A549 (cell line): Measurements from ENCODE around the gene NMNAT2. TPM values are rescaled to one million over a fixed set of nuclear protein-coding genes. Genes with fewer than 3 reads are reported as not detected.
A peak's percentile ranks its signal among the peaks of the same experiment; 100 is the strongest.

Experiments
- ATAC-seq, 2 experiments: fragments of 200-7000 bp in 1 of 2; fragments of >200 bp in 1 of 2; cut with Nextera tagmentation in 1 of 2; cut with Tn5 transposase in 1 of 2; 3 replicates each; pipeline versions ENCODE4 v1.8.0 to v1.9.1; 2018 to 2020; ENCODE audit warnings: mild to moderate bottlenecking in 1 of 2, moderate library complexity in 1 of 2
- CTCF ChIA-PET: fragments of 300-600 bp; sonication (Branson Sonifier 250); formaldehyde crosslinking; extraction: SDS; loops from one replicate; lab custom pipeline; 2021; ENCODE audit warnings: antibody characterized with exemption, inconsistent platforms; lab: Yijun Ruan, JAX
- POLR2A ChIA-PET: fragments of 350-600 bp; formaldehyde crosslinking; extraction: SDS; loops from one replicate; lab custom pipeline; 2021; ENCODE audit warnings: antibody characterized with exemption, inconsistent platforms; lab: Yijun Ruan, JAX
- DNase-seq, 2 experiments: peaks; one replicate each; pipeline versions ENCODE4 v3.0.0 to v3.0.0-alpha.2; 2011 to 2016; ENCODE audit warnings: low read depth in 1 of 2, low spot score in 1 of 2
- FAIRE-seq: peaks from 2 replicates; lab custom pipeline; 2011; peaks lifted over from hg19 to GRCh38; lab: Jason Lieb, UNC
- H3K27ac ChIP-seq, 2 experiments: fragments of >200 bp; sonication (Bioruptor Twin); formaldehyde crosslinking; 3 replicates each; pipeline ENCODE4 v1.5.1; 2016 to 2017
- H3K4me1 ChIP-seq: fragments of >200 bp; sonication (Bioruptor Twin); formaldehyde crosslinking; 3 replicates; pipeline ENCODE4 v1.6.1; 2016
- H3K4me2 ChIP-seq: fragments of >200 bp; sonication (Bioruptor Twin); formaldehyde crosslinking; 3 replicates; pipeline ENCODE4 v1.6.1; 2016
- H3K4me3 ChIP-seq: fragments of >200 bp; sonication (Bioruptor Twin); formaldehyde crosslinking; 3 replicates; pipeline ENCODE4 v1.5.1; 2016
- H3K9me3 ChIP-seq: fragments of >200 bp; sonication (Bioruptor Twin); formaldehyde crosslinking; 3 replicates; pipeline ENCODE4 v1.6.1; 2016
- BHLHE40 ChIP-seq: IDR thresholded peaks from 2 replicates; pipeline ENCODE4 v1.6.1; 2012; ENCODE audit warnings: low read depth, low read length, inconsistent platforms
- CEBPB ChIP-seq, 2 experiments: fragments of >200 bp in 1 of 2; sonication (Bioruptor Twin) in 1 of 2; formaldehyde crosslinking in 1 of 2; IDR thresholded peaks; 2 replicates each; pipeline ENCODE4 v1.6.1; 2012 to 2016
- CHD4 ChIP-seq: fragments of 200-600 bp; sonication (generic); IDR thresholded peaks from 2 replicates; pipeline ENCODE4 v1.6.1; 2016; ENCODE audit warnings: antibody characterized with exemption, mild to moderate bottlenecking, borderline replicate concordance
- CTCF ChIP-seq: fragments of >200 bp; sonication (Bioruptor Twin); formaldehyde crosslinking; IDR thresholded peaks from 3 replicates; pipeline ENCODE4 v1.5.1; 2016
- EHF ChIP-seq: fragments of 250-450 bp; sonication (Bioruptor Pico); IDR thresholded peaks from 2 replicates; pipeline ENCODE4 v1.5.0; 2020; ENCODE audit warnings: mild to moderate bottlenecking
- FOSL2 ChIP-seq, 2 experiments: fragments of 450-650 bp in 1 of 2; fragments of >200 bp in 1 of 2; sonication (Bioruptor Twin) in 1 of 2; formaldehyde crosslinking; IDR thresholded peaks; 2 replicates each; pipeline versions ENCODE4 v1.5.0 to v1.6.1; 2016 to 2020; ENCODE audit warnings: mild to moderate bottlenecking in 1 of 2, moderate library complexity in 1 of 2
- GATA3 ChIP-seq: IDR thresholded peaks from 2 replicates; pipeline ENCODE4 v1.6.1; 2012; ENCODE audit warnings: borderline replicate concordance
- HOXA7 ChIP-seq: fragments of 250-450 bp; sonication (Bioruptor Pico); IDR thresholded peaks from 2 replicates; pipeline ENCODE4 v1.5.0; 2020; ENCODE audit warnings: mild to moderate bottlenecking, moderate library complexity
- HOXB13 ChIP-seq: fragments of 250-450 bp; sonication (Bioruptor Pico); IDR thresholded peaks from 2 replicates; pipeline ENCODE4 v1.5.0; 2020; ENCODE audit warnings: low read depth, mild to moderate bottlenecking, moderate library complexity
- JUNB ChIP-seq: fragments of >200 bp; sonication (Bioruptor Twin); formaldehyde crosslinking; IDR thresholded peaks from 2 replicates; pipeline ENCODE4 v1.6.1; 2016
- MAFK ChIP-seq: fragments of 450-650 bp; IDR thresholded peaks from 2 replicates; pipeline ENCODE4 v1.6.1; 2014; ENCODE audit not compliant: partially characterized antibody
- RAD21 ChIP-seq, 2 experiments: fragments of >200 bp in 1 of 2; sonication (Bioruptor Twin) in 1 of 2; formaldehyde crosslinking in 1 of 2; IDR thresholded peaks in 1 of 2; conservative IDR thresholded peaks in 1 of 2; 2 replicates in 1 of 2; 3 replicates in 1 of 2; pipeline ENCODE4 v1.6.1; 2012 to 2018; ENCODE audit warnings: inconsistent platforms in 1 of 2
- RARB ChIP-seq: fragments of 250-450 bp; sonication (Bioruptor Pico); IDR thresholded peaks from 2 replicates; pipeline ENCODE4 v1.8.0; 2021; ENCODE audit warnings: mild to moderate bottlenecking, moderate library complexity
- RFX5 ChIP-seq: fragments of 450-650 bp; IDR thresholded peaks from 2 replicates; pipeline ENCODE4 v1.7.1; 2014; ENCODE audit warnings: antibody characterized with exemption, mild to moderate bottlenecking, moderate library complexity
- SMC3 ChIP-seq: fragments of >200 bp; sonication (Bioruptor Twin); formaldehyde crosslinking; IDR thresholded peaks from 3 replicates; pipeline ENCODE4 v1.6.1; 2018; ENCODE audit warnings: inconsistent platforms
- TFCP2L1 ChIP-seq: fragments of 250-450 bp; sonication (Bioruptor Pico); IDR thresholded peaks from 2 replicates; pipeline ENCODE4 v1.5.0; 2021; ENCODE audit warnings: mild to moderate bottlenecking
- ZNF302 ChIP-seq: fragments of 250-450 bp; sonication (Bioruptor Pico); IDR thresholded peaks from 2 replicates; pipeline ENCODE4 v1.9.0; 2021; ENCODE audit warnings: inconsistent platforms, mild to moderate bottlenecking, moderate library complexity
- WGBS: methylation state at CpG from one replicate; pipeline ENCODE4 v1.1.6; 2017; ENCODE audit errors: missing lambda C conversion rate; 5-methylcytosine and 5-hydroxymethylcytosine counted together
- polyA plus RNA-seq, 4 experiments: library from polyadenylated mRNA; depleted of rRNA in 3 of 4; stranded (reverse); fragments of >200 nt; fragmentation: RNase III in 1 of 4; extraction: RNeasy Plus Mini Kit Qiagen cat#74134 plus additional on column Dnase treatment in 1 of 4; gene quantifications; 2 replicates in 3 of 4; 3 replicates in 1 of 4; pipeline ENCODE4 v1.2.3, GENCODE V29; 2011 to 2017
- TF ChIP-seq, protein P1 (sequence below): IDR thresholded peaks from 2 replicates; pipeline ENCODE4 v1.6.1; 2012
- TF ChIP-seq, protein P2 (sequence below): fragments of 450-650 bp; IDR thresholded peaks from 2 replicates; pipeline ENCODE4 v1.6.1; 2014; ENCODE audit warnings: antibody characterized with exemption

NMNAT2 gene
- polyA plus RNA-seq, 2 of the 4 experiments (the other 2 are of a cell fraction): 0.16 to 0.63 TPM

DNA sequence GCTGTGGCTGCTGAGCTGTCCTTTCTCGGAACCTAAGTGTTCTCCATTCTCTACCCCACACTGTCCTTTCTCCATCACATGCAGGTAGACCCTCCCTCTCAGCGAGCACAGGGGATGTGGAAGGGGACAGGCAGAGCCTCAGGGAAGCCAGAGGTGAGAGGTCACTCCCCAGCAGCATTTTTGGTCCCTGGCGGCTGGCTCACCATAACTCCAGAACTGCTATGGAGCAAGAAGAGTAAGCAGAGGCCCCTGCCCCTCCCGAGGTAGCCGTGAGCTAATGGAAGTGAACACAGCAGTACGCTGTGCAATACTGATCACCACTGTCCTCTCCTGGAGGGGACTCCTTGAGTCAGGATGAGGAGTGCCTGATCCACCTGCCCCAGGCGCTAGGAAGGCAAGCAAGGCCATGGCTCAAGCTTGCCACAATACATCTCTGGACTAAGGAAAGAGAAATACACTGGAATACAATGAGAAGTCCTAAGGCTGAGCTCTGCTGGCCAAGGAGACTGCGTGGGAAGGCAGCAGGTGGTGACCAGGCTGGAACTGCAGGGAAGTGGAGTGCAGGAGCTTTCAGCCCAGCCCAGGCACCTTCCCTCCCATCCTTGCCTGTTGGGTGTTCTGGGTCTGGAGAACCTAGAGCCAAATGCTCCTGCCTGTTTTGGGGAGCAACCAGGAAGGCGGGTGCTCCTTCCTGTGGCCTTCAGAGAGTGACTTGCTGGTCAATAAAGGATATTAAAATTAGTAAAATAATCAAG is 135.9 kb downstream of the NMNAT2 start:
- no peak for TF ChIP-seq FOSL2 (IDR thresholded peaks at IDR 0.05)
- TF ChIP-seq FOSL2 (CRISPR knock-in tag; IDR thresholded peaks at IDR 0.05): no peak
- no peak for TF ChIP-seq JUNB
- no peak for TF ChIP-seq HOXB13 (CRISPR knock-in tag)
- TF ChIP-seq CEBPB (IDR thresholded peaks at IDR 0.05): no peak
- TF ChIP-seq RFX5: no peak
- no peak for TF ChIP-seq CHD4
- no peak for TF ChIP-seq RARB (CRISPR knock-in tag)
- TF ChIP-seq MAFK: no peak
- TF ChIP-seq EHF (CRISPR knock-in tag): no peak
- TF ChIP-seq HOXA7 (CRISPR knock-in tag): no peak
- POLR2A ChIA-PET: interaction anchor here (1.5 kb wide), 1 partner anchor 10 kb away, joined by 3 read pairs; no protein-coding TSS in a partner anchor
- FAIRE-seq (no peak), DNase-seq (no peak), ATAC-seq (peak in 1 of 2 experiments; percentile 6; a peak in 1 of 6 replicates)
- H3K4me1 ChIP-seq: peaks cover 3% of the 10 kb centered on the region; the same call in 1 of the 3 replicates
- no peak overlapping the region for H3K4me3 ChIP-seq
- no peak overlapping the region for H3K4me2 ChIP-seq
- no peak overlapping the region for H3K27ac ChIP-seq
- CTCF ChIA-PET: interaction anchor here (0.6 to 7.1 kb wide), 37 partner anchors 10 to 402 kb away, joined by 3 to 71 read pairs (median 4); no protein-coding TSS in a partner anchor
- no peaks in the 10 kb centered on the region for H3K9me3 ChIP-seq
- WGBS: 74% methylated on average over 8 of the region's 9 CpGs

DNA sequence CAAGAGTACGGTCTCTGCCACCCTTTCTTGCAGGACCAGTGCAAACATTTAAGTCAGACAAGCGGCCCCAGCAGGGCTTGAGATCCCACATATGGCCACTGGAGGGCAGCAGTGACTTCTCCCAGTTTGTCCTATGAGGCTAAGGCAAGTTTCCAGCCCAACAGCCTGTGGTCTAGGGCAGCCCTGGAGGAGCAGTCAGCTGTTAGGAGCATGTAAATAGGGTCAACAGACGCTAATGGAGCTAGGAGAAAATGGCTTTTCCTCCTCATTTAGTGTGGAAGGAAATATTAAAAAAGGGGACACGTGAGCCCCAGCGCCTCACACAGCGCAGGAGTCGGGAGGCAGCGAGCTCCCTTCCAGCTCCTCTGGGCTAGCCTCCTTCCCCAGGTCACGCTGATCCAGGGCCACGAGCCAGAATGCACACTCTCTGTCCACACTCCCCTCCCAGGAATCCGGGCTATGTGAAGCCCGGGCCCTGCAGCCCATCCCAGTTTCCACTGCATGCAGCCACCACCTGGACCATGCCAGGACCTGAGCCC is 136.6 kb downstream of the NMNAT2 start:
- Histone ChIP-seq H3K27ac (0 out of 6 replicates have a peak overlapping the region, but pooled peaks of 1 of the 2 experiments have one; percentile 2), H3K4me3 (no peak overlapping the region), H3K9me3 (no peaks in the 10 kb centered on the region), H3K4me1 (peaks cover 3% of the 10 kb centered on the region; the same call in 1 of the 3 replicates), H3K4me2 (no peak overlapping the region)
- TF ChIP-seq BHLHE40: no peak
- TF ChIP-seq CTCF: peak; percentile 89
- peak; percentile 87 for TF ChIP-seq SMC3
- no peak for TF ChIP-seq ZNF302 (CRISPR knock-in tag)
- no peak for TF ChIP-seq GATA3
- TF ChIP-seq RAD21 (conservative IDR thresholded peaks at IDR 0.05 in 1 of 2, IDR thresholded peaks at IDR 0.05 in 1 of 2): peak; percentile 85 to 87
- TF ChIP-seq, protein P1, sequence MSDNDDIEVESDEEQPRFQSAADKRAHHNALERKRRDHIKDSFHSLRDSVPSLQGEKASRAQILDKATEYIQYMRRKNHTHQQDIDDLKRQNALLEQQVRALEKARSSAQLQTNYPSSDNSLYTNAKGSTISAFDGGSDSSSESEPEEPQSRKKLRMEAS: no peak; the same call in 1 of the 2 replicates
- no peak for TF ChIP-seq TFCP2L1 (CRISPR knock-in tag)
- TF ChIP-seq, protein P2, sequence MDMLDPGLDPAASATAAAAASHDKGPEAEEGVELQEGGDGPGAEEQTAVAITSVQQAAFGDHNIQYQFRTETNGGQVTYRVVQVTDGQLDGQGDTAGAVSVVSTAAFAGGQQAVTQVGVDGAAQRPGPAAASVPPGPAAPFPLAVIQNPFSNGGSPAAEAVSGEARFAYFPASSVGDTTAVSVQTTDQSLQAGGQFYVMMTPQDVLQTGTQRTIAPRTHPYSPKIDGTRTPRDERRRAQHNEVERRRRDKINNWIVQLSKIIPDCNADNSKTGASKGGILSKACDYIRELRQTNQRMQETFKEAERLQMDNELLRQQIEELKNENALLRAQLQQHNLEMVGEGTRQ: no peak
- ATAC-seq (peak; percentile 90 to 94), FAIRE-seq (no peak), DNase-seq (peak; percentile 74 to 87)
- CTCF ChIA-PET: interaction anchor here (0.6 to 7.1 kb wide), 37 partner anchors 11 to 403 kb away, joined by 3 to 71 read pairs (median 4); no protein-coding TSS in a partner anchor
- POLR2A ChIA-PET: interaction anchor here (1.5 kb wide), 1 partner anchor 10 kb away, joined by 3 read pairs; no protein-coding TSS in a partner anchor
- 42% methylated on average over 11 of the region's 12 CpGs for WGBS
